Activated CD8-positive, alpha-beta memory T cell treated with anti-CD3 and anti-CD28 coated beads for 1 hour (primary cell): ENCODE results near the gene KCNAB1.

Source experiments
- DNase-seq, 2 donors: peaks; one replicate each; pipeline ENCODE4 v3.0.0-alpha.2; 2020; ENCODE audit warnings: low read depth in 1 of 2; ENCODE audit errors: extremely low read depth in 1 of 2

Gene KCNAB1

GRCh38 chr3:156480949-156481348 lies 360.6 kb downstream of the KCNAB1 start:
- DNase-seq, result no peak

GRCh38 chr3:156483002-156483401 lies 362.6 kb downstream of the KCNAB1 start:
- no peak for DNase-seq

- DNase-seq, result no peak
Observed at GRCh38 chr3:156483426-156483825, 363.0 kb downstream of the KCNAB1 start.

- DNase-seq, result peak in 1 of 2 donors; percentile 8
Observed at GRCh38 chr3:156483961-156484787, 363.8 kb downstream of the KCNAB1 start.

- no peak for DNase-seq
Observed at GRCh38 chr3:156488767-156489166, 368.4 kb downstream of the KCNAB1 start.

GRCh38 chr3:156489462-156489911 lies 369.1 kb downstream of the KCNAB1 start:
- DNase-seq, result no peak

GRCh38 chr3:156491192-156491591 lies 370.8 kb downstream of the KCNAB1 start:
- DNase-seq, result no peak

- DNase-seq, result no peak
Observed at GRCh38 chr3:156492801-156493261, 372.5 kb downstream of the KCNAB1 start.

GRCh38 chr3:156493887-156494286 lies 373.5 kb downstream of the KCNAB1 start:
- no peak for DNase-seq

- no peak for DNase-seq
Observed at GRCh38 chr3:156495816-156496215, 375.4 kb downstream of the KCNAB1 start.

GRCh38 chr3:156497326-156497725 lies 376.9 kb downstream of the KCNAB1 start:
- no peak for DNase-seq

- no peak for DNase-seq
Observed at GRCh38 chr3:156498307-156498706, 377.9 kb downstream of the KCNAB1 start.

GRCh38 chr3:156507285-156507684 lies 386.9 kb downstream of the KCNAB1 start:
- DNase-seq, result no peak

- no peak for DNase-seq
Observed at GRCh38 chr3:156509189-156510174, 389.1 kb downstream of the KCNAB1 start.

- no peak for DNase-seq
Observed at GRCh38 chr3:156511987-156512677, 391.8 kb downstream of the KCNAB1 start.

- no peak for DNase-seq
Observed at GRCh38 chr3:156513619-156514018, 393.2 kb downstream of the KCNAB1 start.

- DNase-seq, result no peak
Observed at GRCh38 chr3:156516284-156516683, 395.9 kb downstream of the KCNAB1 start.

- DNase-seq, result no peak
Observed at GRCh38 chr3:156516961-156517360, 396.6 kb downstream of the KCNAB1 start.

- no peak for DNase-seq
Observed at GRCh38 chr3:156518726-156519125, 398.3 kb downstream of the KCNAB1 start.

- DNase-seq, result no peak
Observed at GRCh38 chr3:156519758-156520162, 399.4 kb downstream of the KCNAB1 start.

- DNase-seq, result no peak
Observed at GRCh38 chr3:156522673-156523072, 402.3 kb downstream of the KCNAB1 start.
